GM12864 (cell line): ENCODE data around the gene TOM1L2.

Experiments used
- DNase-seq: peaks from one replicate; pipeline ENCODE4 v3.0.0-alpha.2; 2011; ENCODE audit warnings: low read depth
- H3K4me3 ChIP-seq: 2 replicates; pipeline ENCODE4 v1.5.1; 2011; ENCODE audit warnings: mild to moderate bottlenecking, low read depth, low read length, control low read depth
- TF ChIP-seq, protein P1 (sequence below): IDR thresholded peaks from 2 replicates; pipeline ENCODE4 v1.5.1; 2011; ENCODE audit warnings: low read depth, mild to moderate bottlenecking, moderate library complexity, low read length, control low read depth, inconsistent platforms; ENCODE audit errors: missing control alignments

Gene TOM1L2

DNA sequence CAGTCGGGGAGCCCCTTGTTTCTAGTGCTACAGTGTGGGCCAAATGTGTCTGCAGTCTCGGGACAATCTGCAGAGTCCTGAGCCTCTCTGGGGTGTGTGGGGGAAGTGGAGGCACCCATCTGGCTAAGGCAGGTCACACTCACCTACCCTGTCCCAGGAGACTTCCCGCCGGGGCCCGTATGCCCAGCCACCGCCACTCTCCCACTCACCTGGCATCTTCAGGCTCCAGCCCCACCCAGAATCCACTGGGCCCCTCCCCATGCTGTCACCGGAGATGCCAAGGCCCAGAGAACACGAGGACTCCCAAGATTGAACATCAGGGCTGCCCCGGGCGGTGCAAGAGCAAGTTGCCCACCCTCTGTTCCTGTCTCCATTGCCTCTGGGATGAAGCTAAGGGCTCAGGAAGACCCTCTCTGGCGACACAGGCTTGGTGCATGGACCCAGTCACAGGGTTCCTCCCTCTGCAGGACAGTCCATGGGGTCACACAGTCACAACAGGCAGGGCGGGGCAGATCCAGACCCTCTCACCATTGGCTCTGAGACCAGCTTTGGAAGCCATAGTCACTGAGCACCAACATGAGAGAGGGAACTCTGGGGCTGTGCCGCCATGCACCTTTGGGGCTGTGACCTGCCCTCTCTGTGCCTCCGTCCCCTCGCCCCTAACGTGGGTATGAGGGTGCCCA is 173.5 kb downstream of the TOM1L2 start:
- H3K4me3 ChIP-seq: no peak overlapping the region
- DNase-seq: no peak
- TF ChIP-seq, protein P1, sequence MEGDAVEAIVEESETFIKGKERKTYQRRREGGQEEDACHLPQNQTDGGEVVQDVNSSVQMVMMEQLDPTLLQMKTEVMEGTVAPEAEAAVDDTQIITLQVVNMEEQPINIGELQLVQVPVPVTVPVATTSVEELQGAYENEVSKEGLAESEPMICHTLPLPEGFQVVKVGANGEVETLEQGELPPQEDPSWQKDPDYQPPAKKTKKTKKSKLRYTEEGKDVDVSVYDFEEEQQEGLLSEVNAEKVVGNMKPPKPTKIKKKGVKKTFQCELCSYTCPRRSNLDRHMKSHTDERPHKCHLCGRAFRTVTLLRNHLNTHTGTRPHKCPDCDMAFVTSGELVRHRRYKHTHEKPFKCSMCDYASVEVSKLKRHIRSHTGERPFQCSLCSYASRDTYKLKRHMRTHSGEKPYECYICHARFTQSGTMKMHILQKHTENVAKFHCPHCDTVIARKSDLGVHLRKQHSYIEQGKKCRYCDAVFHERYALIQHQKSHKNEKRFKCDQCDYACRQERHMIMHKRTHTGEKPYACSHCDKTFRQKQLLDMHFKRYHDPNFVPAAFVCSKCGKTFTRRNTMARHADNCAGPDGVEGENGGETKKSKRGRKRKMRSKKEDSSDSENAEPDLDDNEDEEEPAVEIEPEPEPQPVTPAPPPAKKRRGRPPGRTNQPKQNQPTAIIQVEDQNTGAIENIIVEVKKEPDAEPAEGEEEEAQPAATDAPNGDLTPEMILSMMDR: no peak

DNA sequence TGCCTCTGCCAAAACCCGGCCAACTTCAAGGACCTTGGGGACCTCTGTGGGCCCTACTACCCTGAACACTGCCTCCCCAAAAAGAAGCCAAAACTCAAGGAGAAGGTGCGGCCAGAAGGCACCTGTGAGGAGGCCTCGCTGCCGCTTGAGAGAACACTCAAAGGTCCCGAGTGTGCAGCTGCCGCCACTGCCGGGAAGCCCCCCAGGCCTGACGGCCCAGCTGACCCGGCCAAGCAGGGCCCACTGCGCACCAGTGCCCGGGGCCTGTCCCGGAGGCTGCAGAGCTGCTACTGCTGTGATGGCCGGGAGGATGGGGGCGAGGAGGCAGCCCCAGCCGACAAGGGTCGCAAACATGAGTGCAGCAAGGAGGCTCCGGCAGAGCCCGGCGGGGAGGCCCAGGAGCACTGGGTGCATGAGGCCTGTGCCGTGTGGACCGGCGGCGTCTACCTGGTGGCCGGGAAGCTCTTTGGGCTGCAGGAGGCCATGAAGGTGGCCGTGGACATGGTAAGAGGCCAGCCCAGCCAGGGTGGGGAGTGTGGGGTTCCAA is 174.1 kb downstream of the TOM1L2 start:
- no peak for DNase-seq
- H3K4me3 ChIP-seq: no peak overlapping the region
- TF ChIP-seq, protein P1: no peak

DNA sequence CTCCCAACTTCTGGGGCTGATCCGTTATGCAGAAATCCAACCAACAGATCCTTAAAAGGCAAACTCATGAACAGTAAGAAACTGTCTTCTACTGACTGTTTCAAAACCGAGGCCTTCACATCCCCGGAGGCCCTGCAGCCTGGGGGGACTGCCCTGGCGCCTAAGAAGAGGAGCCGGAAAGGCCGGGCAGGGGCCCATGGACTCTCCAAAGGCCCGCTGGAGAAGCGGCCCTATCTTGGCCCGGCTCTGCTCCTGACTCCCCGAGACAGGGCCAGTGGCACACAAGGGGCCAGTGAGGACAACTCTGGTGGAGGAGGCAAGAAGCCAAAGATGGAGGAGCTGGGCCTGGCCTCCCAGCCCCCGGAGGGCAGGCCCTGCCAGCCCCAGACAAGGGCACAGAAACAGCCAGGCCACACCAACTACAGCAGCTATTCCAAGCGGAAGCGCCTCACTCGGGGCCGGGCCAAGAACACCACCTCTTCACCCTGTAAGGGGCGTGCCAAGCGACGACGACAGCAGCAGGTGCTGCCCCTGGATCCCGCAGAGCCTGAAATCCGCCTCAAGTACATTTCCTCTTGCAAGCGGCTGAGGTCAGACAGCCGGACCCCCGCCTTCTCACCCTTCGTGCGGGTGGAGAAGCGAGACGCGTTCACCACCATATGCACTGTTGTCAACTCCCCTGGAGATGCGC is 174.9 kb downstream of the TOM1L2 start:
- H3K4me3 ChIP-seq: no peak overlapping the region
- TF ChIP-seq, protein P1: no peak
- no peak for DNase-seq

DNA sequence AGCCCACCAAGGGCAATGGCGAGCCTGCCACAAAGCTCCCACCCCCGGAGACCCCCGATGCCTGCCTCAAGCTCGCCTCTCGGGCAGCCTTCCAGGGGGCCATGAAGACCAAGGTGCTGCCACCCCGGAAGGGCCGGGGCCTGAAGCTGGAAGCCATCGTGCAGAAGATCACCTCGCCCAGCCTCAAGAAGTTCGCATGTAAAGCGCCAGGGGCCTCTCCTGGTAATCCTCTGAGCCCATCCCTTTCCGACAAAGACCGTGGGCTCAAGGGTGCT is 175.5 kb downstream of the TOM1L2 start:
- H3K4me3 ChIP-seq: no peak overlapping the region
- TF ChIP-seq, protein P1: no peak
- DNase-seq: no peak

DNA sequence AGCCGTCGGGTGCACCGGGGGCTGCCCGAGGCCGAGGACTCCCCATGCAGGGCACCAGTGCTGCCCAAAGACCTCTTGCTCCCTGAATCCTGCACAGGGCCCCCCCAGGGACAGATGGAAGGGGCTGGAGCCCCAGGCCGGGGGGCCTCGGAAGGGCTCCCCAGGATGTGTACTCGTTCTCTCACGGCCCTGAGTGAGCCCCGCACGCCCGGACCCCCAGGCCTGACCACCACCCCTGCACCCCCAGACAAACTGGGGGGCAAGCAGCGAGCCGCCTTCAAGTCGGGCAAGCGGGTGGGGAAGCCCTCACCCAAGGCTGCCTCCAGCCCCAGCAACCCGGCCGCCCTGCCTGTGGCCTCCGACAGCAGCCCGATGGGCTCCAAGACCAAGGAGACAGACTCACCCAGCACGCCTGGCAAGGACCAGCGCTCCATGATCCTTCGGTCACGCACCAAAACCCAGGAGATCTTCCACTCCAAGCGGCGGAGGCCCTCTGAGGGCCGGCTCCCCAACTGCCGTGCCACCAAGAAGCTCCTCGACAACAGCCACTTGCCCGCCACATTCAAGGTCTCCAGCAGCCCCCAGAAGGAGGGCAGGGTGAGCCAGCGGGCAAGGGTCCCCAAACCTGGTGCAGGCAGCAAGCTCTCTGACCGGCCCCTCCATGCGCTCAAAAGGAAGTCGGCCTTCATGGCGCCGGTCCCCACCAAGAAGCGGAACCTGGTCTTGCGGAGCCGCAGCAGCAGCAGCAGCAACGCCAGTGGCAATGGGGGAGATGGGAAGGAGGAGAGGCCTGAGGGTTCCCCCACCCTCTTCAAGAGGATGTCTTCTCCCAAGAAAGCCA is 176.0 kb downstream of the TOM1L2 start:
- TF ChIP-seq, protein P1: no peak
- DNase-seq: no peak
- H3K4me3 ChIP-seq: no peak overlapping the region

DNA sequence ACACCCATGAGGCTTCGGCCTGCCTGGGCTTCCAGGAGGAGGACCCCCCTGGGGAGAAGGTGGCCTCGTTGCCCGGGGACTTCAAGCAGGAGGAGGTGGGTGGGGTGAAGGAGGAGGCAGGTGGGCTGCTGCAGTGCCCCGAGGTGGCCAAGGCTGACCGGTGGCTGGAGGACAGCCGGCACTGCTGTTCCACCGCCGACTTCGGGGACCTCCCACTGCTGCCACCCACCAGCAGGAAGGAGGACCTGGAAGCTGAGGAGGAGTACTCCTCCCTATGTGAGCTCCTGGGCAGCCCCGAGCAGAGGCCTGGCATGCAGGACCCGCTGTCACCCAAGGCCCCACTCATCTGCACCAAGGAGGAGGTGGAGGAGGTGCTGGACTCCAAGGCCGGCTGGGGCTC is 176.9 kb downstream of the TOM1L2 start:
- DNase-seq: no peak
- TF ChIP-seq, protein P1: no peak

More for the DNA sequence above, 176.9 kb downstream of the TOM1L2 start:
- no peak overlapping the region for H3K4me3 ChIP-seq
